Stimulated activated CD8-positive, alpha-beta memory T cell treated with anti-CD3 and anti-CD28 coated beads, Interleukin-4, amount 100 ng/mL, for 24 hours (primary cell): ENCODE results near the gene NXPH4.
A peak's percentile ranks its signal among the peaks of the same experiment; 100 is the strongest.

Experiments
- DNase-seq: peaks from one replicate; pipeline ENCODE4 v3.0.0-alpha.2; 2020; ENCODE audit warnings: low read depth

The NXPH4 gene

GRCh38 chr12:57219205-57219992, 2.8 kb downstream of the NXPH4 start:
- DNase-seq: no peak

- DNase-seq: no peak
These were observed 3.6 kb downstream of the NXPH4 start for GRCh38 chr12:57219993-57220754.

GRCh38 chr12:57220770-57221168, 4.2 kb downstream of the NXPH4 start:
- no peak for DNase-seq

GRCh38 chr12:57221169-57221917, 4.7 kb downstream of the NXPH4 start:
- no peak for DNase-seq

GRCh38 chr12:57222286-57223190, 5.9 kb downstream of the NXPH4 start:
- DNase-seq: no peak

GRCh38 chr12:57223191-57224165, 6.9 kb downstream of the NXPH4 start:
- DNase-seq: no peak

GRCh38 chr12:57224278-57224972, 7.8 kb downstream of the NXPH4 start:
- DNase-seq: no peak

GRCh38 chr12:57224973-57225679, 8.5 kb downstream of the NXPH4 start:
- no peak for DNase-seq

- no peak for DNase-seq
These were observed 9.2 kb downstream of the NXPH4 start for GRCh38 chr12:57225680-57226210.

GRCh38 chr12:57226588-57227314, 10.2 kb downstream of the NXPH4 start:
- no peak for DNase-seq

- no peak for DNase-seq
These were observed 10.9 kb downstream of the NXPH4 start for GRCh38 chr12:57227315-57228115.

GRCh38 chr12:57229046-57229633, 12.5 kb downstream of the NXPH4 start:
- no peak for DNase-seq

- peak; percentile 87 for DNase-seq
These were observed 13.2 kb downstream of the NXPH4 start, which contains the start of gene SHMT2 for GRCh38 chr12:57229634-57230380. SHMT2 (plus strand) TSS chr12:57229711; CDS start chr12:57229779, 68 bp downstream.

- no peak for DNase-seq
These were observed 14.0 kb downstream of the NXPH4 start for GRCh38 chr12:57230381-57231155.
